BJ (cell line): ENCODE data around the gene CSHL1. TPM values are rescaled to one million over a fixed set of nuclear protein-coding genes. Genes with fewer than 3 reads are reported as not detected.

Experiments used
- CTCF ChIA-PET: fragments of 350-600 bp; formaldehyde crosslinking; extraction: SDS; loops from one replicate; lab custom pipeline; 2021; ENCODE audit warnings: antibody characterized with exemption, inconsistent platforms; lab: Yijun Ruan, JAX
- POLR2A ChIA-PET: fragments of 300-600 bp; sonication (Branson Sonifier 250); formaldehyde crosslinking; extraction: SDS; loops from one replicate; lab custom pipeline; 2021; ENCODE audit warnings: antibody characterized with exemption; lab: Charles Lee
- DNase-seq: peaks from one replicate; pipeline ENCODE4 v3.0.0-alpha.2; 2011; ENCODE audit warnings: low read depth
- H3K27me3 ChIP-seq: 2 replicates; pipeline ENCODE4 v1.6.0; 2011; ENCODE audit warnings: low read length; ENCODE audit not compliant: control insufficient read depth, insufficient read depth
- H3K36me3 ChIP-seq: 2 replicates; pipeline ENCODE4 v1.5.1; 2011; ENCODE audit warnings: low read length; ENCODE audit not compliant: control insufficient read depth, insufficient read depth
- H3K4me3 ChIP-seq: 2 replicates; pipeline ENCODE4 v1.5.1; 2011; ENCODE audit warnings: low read depth, mild to moderate bottlenecking, control low read depth, low read length
- CTCF ChIP-seq: IDR thresholded peaks from 2 replicates; pipeline ENCODE4 v1.5.1; 2011; ENCODE audit warnings: low read depth, mild to moderate bottlenecking, control low read depth, inconsistent platforms, low read length, moderate library complexity; ENCODE audit not compliant: insufficient read depth
- polyA plus RNA-seq: library from polyadenylated mRNA; depleted of rRNA; stranded (reverse); fragments of >200 nt; gene quantifications from 2 replicates; pipeline ENCODE4 v1.2.3, GENCODE V29; 2011

The CSHL1 gene
- polyA plus RNA-seq, 1 experiment: not detected

GRCh38 chr17:63934183-63935112 is 23.4 kb upstream of the CSHL1 start:
- Histone ChIP-seq H3K4me3 (no peak overlapping the region), H3K36me3 (no peaks in the 10 kb centered on the region), H3K27me3 (peaks cover 10% of the 10 kb centered on the region)
- no peak for TF ChIP-seq CTCF
- ChIA-PET CTCF (interaction anchor here (1.2 to 8.9 kb wide), 4 partner anchors 12 to 23 kb away, joined by 3 to 84 read pairs (median 15); partner anchors contain the start of genes CSHL1 and GH1), POLR2A (no interaction called here)
- DNase-seq: no peak

- DNase-seq: no peak
- no peaks in the 10 kb centered on the region for H3K36me3 ChIP-seq
- TF ChIP-seq CTCF: no peak
- H3K27me3 ChIP-seq: peaks cover 10% of the 10 kb centered on the region
- no peak overlapping the region for H3K4me3 ChIP-seq
- ChIA-PET POLR2A (no interaction called here), CTCF (interaction anchor here (1.2 to 8.9 kb wide), 4 partner anchors 13 to 57 kb away, joined by 3 to 84 read pairs (median 12); partner anchors contain the start of genes CSHL1 and GH1)
Measured at GRCh38 chr17:63933598-63933997, 22.5 kb upstream of the CSHL1 start.

GRCh38 chr17:63932721-63933120 is 21.7 kb upstream of the CSHL1 start:
- Histone ChIP-seq H3K27me3 (peaks cover 10% of the 10 kb centered on the region), H3K4me3 (no peak overlapping the region), H3K36me3 (no peaks in the 10 kb centered on the region)
- ChIA-PET CTCF (interaction anchor here (0.6 to 8.9 kb wide), 7 partner anchors 13 to 450 kb away, joined by 3 to 84 read pairs (median 6); partner anchors contain the start of genes CSHL1 and GH1), POLR2A (no interaction called here)
- no peak for TF ChIP-seq CTCF
- DNase-seq: no peak

- H3K36me3 ChIP-seq: no peaks in the 10 kb centered on the region
- CTCF ChIA-PET: interaction anchor here (0.6 to 8.9 kb wide), 6 partner anchors 12 to 450 kb away, joined by 5 to 84 read pairs (median 7); partner anchors contain the start of gene GH1
- TF ChIP-seq CTCF: no peak
- POLR2A ChIA-PET: interaction anchor here (0.6 kb wide), 1 partner anchor 17 kb away, joined by 3 read pairs; no protein-coding TSS in a partner anchor
- peaks cover 10% of the 10 kb centered on the region for H3K27me3 ChIP-seq
- DNase-seq: no peak
- no peak within 1 kb of the TSS for H3K4me3 ChIP-seq
Measured at GRCh38 chr17:63931981-63932561, 21.0 kb upstream of the CSHL1 start, which contains the start of gene CD79B. TSS of gene CD79B (minus strand) at chr17:63932331. CDS start at chr17:63932261, 70 bp downstream.
